Epithelial cell of proximal tubule (primary cell): ENCODE measurements around the gene SLC12A1. TPM values are rescaled to one million over a fixed set of nuclear protein-coding genes. Genes with fewer than 3 reads are reported as not detected.
A peak's percentile ranks its signal among the peaks of the same experiment; 100 is the strongest.

Experiments
- DNase-seq: peaks from one replicate; pipeline ENCODE4 v3.0.0-alpha.2; 2011; ENCODE audit warnings: low read depth
- H3K4me3 ChIP-seq: 2 replicates; pipeline ENCODE4 v1.5.1; 2011; ENCODE audit warnings: low read depth, mild to moderate bottlenecking, low read length
- CTCF ChIP-seq: conservative IDR thresholded peaks from 2 replicates; pipeline ENCODE4 v1.5.1; 2012; ENCODE audit warnings: low read depth, mild to moderate bottlenecking, low read length
- total RNA-seq: library from RNA; depleted of rRNA; stranded (reverse); fragments of >200 nt; gene quantifications from 2 replicates; pipeline ENCODE4 v1.2.3, GENCODE V29; 2015

The SLC12A1 gene
- total RNA-seq, 1 donor from 2014 or later = 0.06 TPM

GRCh38 chr15:48281674-48282073 is 75.6 kb downstream of the SLC12A1 start:
- TF ChIP-seq CTCF = no peak
- H3K4me3 ChIP-seq = no peak overlapping the region
- no peak for DNase-seq

- no peak overlapping the region for H3K4me3 ChIP-seq
- no peak for TF ChIP-seq CTCF
- no peak for DNase-seq
Measured at GRCh38 chr15:48282216-48282615, 76.1 kb downstream of the SLC12A1 start.

GRCh38 chr15:48283396-48284145 is 77.5 kb downstream of the SLC12A1 start:
- H3K4me3 ChIP-seq = no peak overlapping the region
- TF ChIP-seq CTCF = no peak
- DNase-seq = no peak

- DNase-seq = peak; percentile 25
- TF ChIP-seq CTCF = peak; percentile 71
- peak overlapping the region; percentile 23 for H3K4me3 ChIP-seq
Measured at GRCh38 chr15:48285329-48286214, 79.5 kb downstream of the SLC12A1 start.

- TF ChIP-seq CTCF = no peak
- no peak for DNase-seq
- no peak overlapping the region for H3K4me3 ChIP-seq
Measured at GRCh38 chr15:48289628-48290027, 83.5 kb downstream of the SLC12A1 start.

- no peak for DNase-seq
- no peak for TF ChIP-seq CTCF
- H3K4me3 ChIP-seq = no peak overlapping the region
Measured at GRCh38 chr15:48292458-48292857, 86.4 kb downstream of the SLC12A1 start.
